Nephron (organoid): ENCODE results near the gene CHERP.
"Not testable (repeated sequence)": the region's sequence is repeated elsewhere in the genome, so short reads cannot be mapped to it uniquely, and the experiment has no call there.

Experiments
- H3K27ac Mint-ChIP-seq, 3 experiments: 2 replicates each; pipeline ENCODE4 v1.8.0; 2020; ENCODE audit warnings: mixed read lengths in 3 of 3, mild to moderate bottlenecking in 2 of 3, moderate library complexity in 1 of 3
- H3K27me3 Mint-ChIP-seq: 2 replicates; pipeline ENCODE4 v1.8.0; 2021; ENCODE audit warnings: low read depth, mild to moderate bottlenecking, moderate library complexity, mixed read lengths
- H3K36me3 Mint-ChIP-seq: 2 replicates; pipeline ENCODE4 v1.8.0; 2020; ENCODE audit warnings: low read depth, mixed read lengths
- H3K4me1 Mint-ChIP-seq: 2 replicates; pipeline ENCODE4 v1.8.0; 2020; ENCODE audit warnings: mixed read lengths
- H3K4me3 Mint-ChIP-seq, 3 experiments: 2 replicates each; pipeline ENCODE4 v1.8.0; 2020; ENCODE audit warnings: mild to moderate bottlenecking in 3 of 3, mixed read lengths in 3 of 3, moderate library complexity in 2 of 3
- H3K9me3 Mint-ChIP-seq: 2 replicates; pipeline ENCODE4 v1.8.0; 2020; ENCODE audit warnings: mixed read lengths
- TF ChIP-seq, protein P1 (sequence below), 3 experiments: fragments of 200-600 bp; sonication (generic); IDR thresholded peaks; one replicate each; pipeline ENCODE4 v1.5.0; 2021; ENCODE audit warnings: antibody characterized with exemption in 3 of 3; ENCODE audit not compliant: unreplicated experiment in 3 of 3

Gene CHERP

GRCh38 chr19:16506961-16507360 is 35.3 kb downstream of the CHERP start:
- Mint-ChIP-seq H3K4me3 (no peak overlapping the region), H3K36me3 (peaks cover 21% of the 10 kb centered on the region)
- TF ChIP-seq, protein P1, sequence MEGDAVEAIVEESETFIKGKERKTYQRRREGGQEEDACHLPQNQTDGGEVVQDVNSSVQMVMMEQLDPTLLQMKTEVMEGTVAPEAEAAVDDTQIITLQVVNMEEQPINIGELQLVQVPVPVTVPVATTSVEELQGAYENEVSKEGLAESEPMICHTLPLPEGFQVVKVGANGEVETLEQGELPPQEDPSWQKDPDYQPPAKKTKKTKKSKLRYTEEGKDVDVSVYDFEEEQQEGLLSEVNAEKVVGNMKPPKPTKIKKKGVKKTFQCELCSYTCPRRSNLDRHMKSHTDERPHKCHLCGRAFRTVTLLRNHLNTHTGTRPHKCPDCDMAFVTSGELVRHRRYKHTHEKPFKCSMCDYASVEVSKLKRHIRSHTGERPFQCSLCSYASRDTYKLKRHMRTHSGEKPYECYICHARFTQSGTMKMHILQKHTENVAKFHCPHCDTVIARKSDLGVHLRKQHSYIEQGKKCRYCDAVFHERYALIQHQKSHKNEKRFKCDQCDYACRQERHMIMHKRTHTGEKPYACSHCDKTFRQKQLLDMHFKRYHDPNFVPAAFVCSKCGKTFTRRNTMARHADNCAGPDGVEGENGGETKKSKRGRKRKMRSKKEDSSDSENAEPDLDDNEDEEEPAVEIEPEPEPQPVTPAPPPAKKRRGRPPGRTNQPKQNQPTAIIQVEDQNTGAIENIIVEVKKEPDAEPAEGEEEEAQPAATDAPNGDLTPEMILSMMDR (IDR thresholded peaks at IDR 0.05; ENCODE audit: unreplicated experiment in 3 of 3), result no peak

DNA sequence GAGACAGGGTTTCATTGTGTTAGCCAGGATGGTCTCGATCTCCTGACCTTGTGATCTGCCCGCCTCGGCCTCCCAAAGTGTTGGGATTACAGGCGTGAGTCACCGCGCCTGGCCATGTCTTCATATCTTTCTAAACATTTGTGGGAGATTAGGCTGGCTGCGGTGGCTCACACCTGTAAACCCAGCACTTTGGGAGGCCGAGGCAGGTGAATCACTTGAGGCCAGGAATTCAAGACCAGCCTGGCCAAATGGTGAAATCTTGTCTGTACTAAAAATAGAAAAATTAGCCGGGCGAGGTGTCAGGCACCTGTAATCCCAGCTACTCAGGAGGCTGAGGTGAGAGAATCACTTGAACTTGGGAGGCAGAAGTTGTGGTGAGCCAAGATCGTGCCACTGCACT is 36.1 kb downstream of the CHERP start:
- not testable (repeated sequence) for H3K4me1 Mint-ChIP-seq, H3K9me3 Mint-ChIP-seq, H3K4me3 Mint-ChIP-seq, H3K27me3 Mint-ChIP-seq, H3K27ac Mint-ChIP-seq
- H3K36me3 Mint-ChIP-seq, result peaks cover 20% of the 10 kb centered on the region

More at GRCh38 chr19:16506961-16507360, 35.3 kb downstream of the CHERP start:
- H3K27ac Mint-ChIP-seq, result no peak overlapping the region
- H3K4me1 Mint-ChIP-seq, result no peaks in the 10 kb centered on the region
- no peaks in the 10 kb centered on the region for H3K9me3 Mint-ChIP-seq
- H3K27me3 Mint-ChIP-seq, result no peaks in the 10 kb centered on the region

DNA sequence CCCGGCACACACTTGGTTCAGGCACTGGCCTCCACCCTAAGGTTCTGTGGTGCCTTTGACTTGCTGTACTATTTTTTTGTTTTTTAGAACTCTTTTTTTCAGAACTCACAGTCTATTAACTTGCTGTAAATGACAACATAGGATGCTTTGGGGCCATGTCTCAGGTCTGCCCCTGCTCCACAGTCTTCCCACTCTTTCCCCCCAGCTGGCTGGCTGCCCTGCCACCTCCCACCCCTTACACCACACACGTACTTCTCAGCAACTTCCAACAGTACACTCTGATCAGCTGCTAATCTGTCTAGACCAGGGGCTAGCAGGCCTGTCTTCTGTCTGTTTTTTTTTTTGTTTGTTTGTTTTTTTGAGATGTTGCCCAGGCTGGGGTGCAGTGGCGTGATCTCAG is 38.0 kb downstream of the CHERP start:
- TF ChIP-seq, protein P1 (IDR thresholded peaks at IDR 0.05; ENCODE audit: unreplicated experiment in 3 of 3), result no peak
- Mint-ChIP-seq H3K27me3 (no peaks in the 10 kb centered on the region), H3K4me3 (no peak overlapping the region), H3K27ac (no peak overlapping the region), H3K9me3 (no peaks in the 10 kb centered on the region), H3K4me1 (no peaks in the 10 kb centered on the region), H3K36me3 (peaks cover 13% of the 10 kb centered on the region)

DNA sequence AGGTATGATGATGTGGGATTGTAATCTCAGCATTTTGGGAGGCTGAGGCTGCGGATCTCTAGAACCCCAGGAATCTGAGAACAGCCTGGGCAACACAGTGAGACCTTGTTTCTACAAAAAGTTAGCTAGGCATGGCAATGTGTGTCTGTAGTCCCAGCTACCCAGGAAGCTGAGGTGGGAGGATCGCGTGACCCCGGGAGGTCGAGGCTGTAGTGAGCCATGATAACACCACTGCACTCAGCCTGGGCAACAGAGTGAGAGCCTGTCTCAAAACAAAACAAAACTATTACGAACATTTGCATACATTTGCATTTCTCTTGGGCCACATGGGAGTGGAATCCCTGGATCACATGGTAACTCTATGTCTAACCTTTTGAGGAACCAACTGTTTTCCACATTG is 44.4 kb downstream of the CHERP start:
- H3K4me3 Mint-ChIP-seq, result peak overlapping the region; percentile 93 to 94 (median 94)
- TF ChIP-seq, protein P1 (IDR thresholded peaks at IDR 0.05; ENCODE audit: unreplicated experiment in 3 of 3), result no peak
- H3K9me3 Mint-ChIP-seq, result no peaks in the 10 kb centered on the region
- no peaks in the 10 kb centered on the region for H3K27me3 Mint-ChIP-seq
- peak overlapping the region in 2 of 3 experiments; percentile 18 to 49 for H3K27ac Mint-ChIP-seq
- peaks cover 17% of the 10 kb centered on the region for H3K4me1 Mint-ChIP-seq
- H3K36me3 Mint-ChIP-seq, result peaks cover 7% of the 10 kb centered on the region

- peak overlapping the region; percentile 93 to 94 (median 94) for H3K4me3 Mint-ChIP-seq
These were observed 45.2 kb downstream of the CHERP start for GRCh38 chr19:16497042-16497441.

GRCh38 chr19:16496613-16496983 is 45.6 kb downstream of the CHERP start:
- Mint-ChIP-seq H3K27me3 (no peaks in the 10 kb centered on the region), H3K36me3 (peaks cover 7% of the 10 kb centered on the region), H3K27ac (peak overlapping the region; percentile 56 to 84 (median 74)), H3K4me3 (peak overlapping the region; percentile 93 to 94 (median 94)), H3K9me3 (no peaks in the 10 kb centered on the region), H3K4me1 (peaks cover 17% of the 10 kb centered on the region)
- TF ChIP-seq, protein P1 (IDR thresholded peaks at IDR 0.05; ENCODE audit: unreplicated experiment in 3 of 3), result no peak

More at GRCh38 chr19:16497042-16497441, 45.2 kb downstream of the CHERP start:
- Mint-ChIP-seq H3K27me3 (no peaks in the 10 kb centered on the region), H3K9me3 (no peaks in the 10 kb centered on the region), H3K36me3 (peaks cover 7% of the 10 kb centered on the region), H3K27ac (peak overlapping the region in 1 of 3 experiments; percentile 31), H3K4me1 (peaks cover 17% of the 10 kb centered on the region)
- TF ChIP-seq, protein P1 (IDR thresholded peaks at IDR 0.05; ENCODE audit: unreplicated experiment in 3 of 3), result no peak
